DOHH2 (cell line): ENCODE results near the gene BIN1.

Experiments
- H3F3A ChIP-seq: fragments of 200-600 bp; sonication (generic), shearing (Covaris generic); 2 replicates; pipeline ENCODE4 v1.6.0; 2016; ENCODE audit warnings: antibody characterized with exemption, mild to moderate bottlenecking; ENCODE audit not compliant: control insufficient read depth, insufficient read depth
- H3K27ac ChIP-seq: fragments of 200-600 bp; sonication (generic); 2 replicates; pipeline ENCODE4 v1.5.1; 2014; ENCODE audit warnings: low read depth, mild to moderate bottlenecking, low read length, moderate library complexity
- H3K27me3 ChIP-seq: fragments of 200-600 bp; sonication (generic); 2 replicates; pipeline ENCODE4 v1.6.1; 2014; ENCODE audit warnings: mild to moderate bottlenecking, low read length, mixed read lengths; ENCODE audit not compliant: control insufficient read depth
- H3K36me3 ChIP-seq: fragments of 200-600 bp; sonication (generic); 2 replicates; pipeline ENCODE4 v1.6.1; 2014; ENCODE audit warnings: mild to moderate bottlenecking, low read length, moderate library complexity, mixed read lengths; ENCODE audit not compliant: control insufficient read depth
- H3K4me1 ChIP-seq: fragments of 200-600 bp; sonication (generic); 2 replicates; pipeline ENCODE4 v1.6.1; 2014; ENCODE audit warnings: mild to moderate bottlenecking, low read length, mixed read lengths; ENCODE audit not compliant: control insufficient read depth
- H3K4me2 ChIP-seq: fragments of 200-600 bp; sonication (generic); 2 replicates; pipeline ENCODE4 v1.6.0; 2014; ENCODE audit warnings: mild to moderate bottlenecking, low read length, moderate library complexity
- H3K4me3 ChIP-seq: fragments of 200-600 bp; sonication (generic); 2 replicates; pipeline ENCODE4 v1.5.1; 2014; ENCODE audit warnings: mild to moderate bottlenecking, low read length, mixed read lengths
- H3K79me2 ChIP-seq: fragments of 200-600 bp; sonication (generic); 2 replicates; pipeline ENCODE4 v1.6.1; 2014; ENCODE audit warnings: mild to moderate bottlenecking, low read length, mixed read lengths; ENCODE audit not compliant: control insufficient read depth
- H3K9me2 ChIP-seq: fragments of 200-600 bp; sonication (generic); replicated peaks from 2 replicates; pipeline ENCODE4 v1.6.1; 2014; ENCODE audit warnings: mild to moderate bottlenecking, low read length, mixed read lengths; ENCODE audit not compliant: control insufficient read depth
- H3K9me3 ChIP-seq: fragments of 200-600 bp; sonication (generic); 2 replicates; pipeline ENCODE4 v1.6.1; 2014; ENCODE audit warnings: antibody characterized with exemption, low read length, mixed read lengths; ENCODE audit not compliant: control insufficient read depth, insufficient read depth
- H4K20me1 ChIP-seq: fragments of 200-600 bp; sonication (generic); 2 replicates; pipeline ENCODE4 v1.6.0; 2014; ENCODE audit warnings: low read depth, mild to moderate bottlenecking, antibody characterized with exemption, low read length, moderate library complexity; ENCODE audit not compliant: control insufficient read depth, insufficient read depth
- CTCF ChIP-seq: fragments of 200-600 bp; sonication (generic); IDR thresholded peaks from one replicate; pipeline ENCODE4 v1.5.1; 2014; ENCODE audit warnings: antibody characterized with exemption, mild to moderate bottlenecking, low read depth, low read length; ENCODE audit not compliant: poor library complexity, severe bottlenecking
- EZH2phosphoT487 ChIP-seq: fragments of 200-600 bp; sonication (generic); IDR thresholded peaks from 2 replicates; pipeline ENCODE4 v1.6.1; 2017; ENCODE audit warnings: borderline replicate concordance, mild to moderate bottlenecking, antibody characterized with exemption, low read length, moderate library complexity, mixed read lengths

The BIN1 gene

DNA sequence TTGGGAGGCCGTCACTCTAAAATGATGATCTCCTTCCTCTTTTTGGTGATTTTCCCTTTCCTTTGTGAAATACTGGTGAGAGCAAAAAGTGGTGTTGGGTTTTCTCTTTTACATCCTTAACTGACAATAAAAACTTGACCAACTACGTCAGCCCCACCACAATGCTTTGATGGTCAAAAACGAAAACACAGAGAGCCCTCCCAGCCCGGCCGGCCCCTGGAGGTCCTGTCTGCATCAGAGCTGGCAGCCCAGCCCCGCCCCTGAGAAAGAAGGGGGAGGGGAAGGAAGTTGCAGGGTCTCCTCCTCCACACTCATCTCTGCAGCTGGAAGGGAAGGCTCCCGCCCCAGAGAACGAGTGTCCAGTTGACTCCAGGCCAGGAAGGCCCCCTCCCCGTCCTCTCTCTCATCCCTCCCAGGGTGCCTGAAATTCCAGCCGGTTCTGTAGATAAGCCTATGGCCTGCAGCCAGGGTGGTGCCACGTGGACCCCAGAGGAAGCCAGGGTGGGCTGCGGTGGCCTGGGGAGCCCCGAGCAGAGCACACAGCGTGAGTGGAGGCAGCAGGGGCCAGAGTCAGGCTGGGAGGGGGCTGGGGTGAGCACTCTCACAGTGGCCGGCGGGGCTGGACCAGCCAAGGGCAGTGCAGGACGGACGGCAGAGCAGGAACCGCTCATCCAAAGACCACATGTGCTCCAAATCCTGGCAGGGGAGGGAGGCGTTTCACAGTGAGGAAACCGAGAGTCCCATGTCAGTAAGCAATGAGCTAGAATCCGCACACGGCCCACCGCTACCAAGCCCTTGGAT lies 19.8 kb downstream of the BIN1 start:
- H3F3A ChIP-seq, result no peaks in the 10 kb centered on the region
- H4K20me1 ChIP-seq, result no peaks in the 10 kb centered on the region
- no peaks in the 10 kb centered on the region for H3K36me3 ChIP-seq
- peaks cover 10% of the 10 kb centered on the region for H3K4me1 ChIP-seq
- no peaks in the 10 kb centered on the region for H3K79me2 ChIP-seq
- H3K27ac ChIP-seq, result no peak overlapping the region
- TF ChIP-seq EZH2phosphoT487 (no peak), CTCF (no peak)
- H3K9me3 ChIP-seq, result no peaks in the 10 kb centered on the region
- H3K9me2 ChIP-seq, result no peaks in the 10 kb centered on the region
- H3K27me3 ChIP-seq, result 0 out of 2 replicates have a peak, but pooled peaks cover 3% of the 10 kb centered on the region
- H3K4me2 ChIP-seq, result peak overlapping the region; percentile 50
- H3K4me3 ChIP-seq, result peak overlapping the region; percentile 27; the same call in 1 of the 2 replicates

- H3K27ac ChIP-seq, result no peak overlapping the region
- H3K79me2 ChIP-seq, result no peaks in the 10 kb centered on the region
- no peaks in the 10 kb centered on the region for H3F3A ChIP-seq
- no peaks in the 10 kb centered on the region for H3K9me3 ChIP-seq
- 0 out of 2 replicates have a peak, but pooled peaks cover 3% of the 10 kb centered on the region for H3K27me3 ChIP-seq
- no peaks in the 10 kb centered on the region for H3K36me3 ChIP-seq
- H3K4me1 ChIP-seq, result peaks cover 14% of the 10 kb centered on the region
- no peaks in the 10 kb centered on the region for H4K20me1 ChIP-seq
- TF ChIP-seq CTCF (no peak), EZH2phosphoT487 (no peak)
- no peak overlapping the region for H3K4me3 ChIP-seq
- H3K9me2 ChIP-seq, result no peaks in the 10 kb centered on the region
- no peak overlapping the region for H3K4me2 ChIP-seq
Observed at GRCh38 chr2:127085317-127085681, 21.7 kb downstream of the BIN1 start.

GRCh38 chr2:127084611-127085316 lies 22.2 kb downstream of the BIN1 start:
- H3K9me2 ChIP-seq, result no peaks in the 10 kb centered on the region
- H3K9me3 ChIP-seq, result no peaks in the 10 kb centered on the region
- H3K4me2 ChIP-seq, result no peak overlapping the region
- no peaks in the 10 kb centered on the region for H3K79me2 ChIP-seq
- TF ChIP-seq EZH2phosphoT487 (no peak), CTCF (no peak)
- no peak overlapping the region for H3K27ac ChIP-seq
- H3K27me3 ChIP-seq, result 0 out of 2 replicates have a peak, but pooled peaks cover 3% of the 10 kb centered on the region
- no peak overlapping the region for H3K4me3 ChIP-seq
- no peaks in the 10 kb centered on the region for H4K20me1 ChIP-seq
- H3F3A ChIP-seq, result no peaks in the 10 kb centered on the region
- no peaks in the 10 kb centered on the region for H3K36me3 ChIP-seq
- peaks cover 14% of the 10 kb centered on the region for H3K4me1 ChIP-seq
